HG03045 (cell line): ENCODE data around the gene CAMK1D.

Experiments used
- ATAC-seq: cut with Tn5 transposase; IDR thresholded peaks from one replicate; pipeline ENCODE4 v1.9.1; 2021; ENCODE audit warnings: mild to moderate bottlenecking, moderate library complexity; ENCODE audit not compliant: unreplicated experiment

CAMK1D gene

DNA sequence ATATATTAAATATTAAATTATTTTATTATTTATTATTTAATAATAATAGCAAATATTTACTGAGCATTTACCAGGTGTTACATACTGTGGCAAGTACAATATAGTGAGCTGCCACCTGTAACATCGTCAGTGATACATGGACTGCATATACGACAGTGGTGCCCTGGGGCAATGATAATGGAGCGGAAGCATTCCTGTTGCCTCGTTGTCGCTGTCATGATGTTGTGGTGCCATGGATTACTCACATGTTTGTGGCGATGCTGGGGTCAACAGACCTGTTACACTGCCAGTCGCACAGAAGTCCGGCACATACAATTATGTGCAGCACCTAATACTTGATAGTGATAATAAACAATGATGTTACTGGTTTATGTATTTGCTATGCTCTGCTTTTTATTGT lies 20.6 kb downstream of the CAMK1D start:
- no peak for ATAC-seq

- no peak for ATAC-seq
Measured at GRCh38 chr10:12372846-12373245, 23.5 kb downstream of the CAMK1D start.

DNA sequence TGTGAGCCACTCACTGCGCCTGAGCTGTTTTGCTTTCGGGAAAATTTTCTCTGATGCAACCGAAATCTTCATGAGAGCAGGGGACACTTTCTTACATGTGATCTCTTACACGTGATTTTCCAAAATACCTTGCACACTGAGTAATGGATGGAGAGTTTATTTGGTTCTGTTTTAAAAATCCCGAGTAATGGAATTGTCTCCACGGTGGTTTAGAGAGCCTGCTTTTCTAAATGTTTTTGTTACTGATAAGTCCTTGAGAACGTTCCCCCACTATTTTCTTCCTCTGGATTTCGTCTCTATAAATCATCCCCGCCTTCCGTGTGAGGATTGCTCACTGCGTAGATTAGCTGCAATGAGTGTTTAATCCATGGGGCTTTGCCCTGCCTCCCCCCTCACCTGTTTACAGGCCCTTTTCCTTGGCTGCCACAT lies 25.7 kb downstream of the CAMK1D start:
- no peak for ATAC-seq

DNA sequence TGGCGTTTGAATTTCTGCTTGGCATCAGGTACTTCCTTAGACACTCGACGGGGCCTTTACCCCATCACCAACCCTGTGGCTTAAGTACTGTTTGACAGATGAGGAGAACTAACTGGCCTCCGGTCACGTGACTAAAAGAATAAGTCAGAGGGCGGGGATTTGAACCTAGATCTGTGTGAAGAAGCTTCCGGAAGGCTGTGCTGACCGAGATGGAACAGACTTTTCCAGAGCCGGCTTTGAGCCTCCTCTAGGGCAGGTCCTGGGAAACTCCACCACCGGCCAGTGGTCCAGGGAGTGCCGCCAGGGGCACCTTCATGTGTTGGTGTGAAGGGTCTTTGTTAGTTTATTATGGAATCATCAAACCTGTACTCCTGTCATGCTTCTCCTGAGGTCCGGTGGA lies 26.9 kb downstream of the CAMK1D start:
- ATAC-seq = no peak

GRCh38 chr10:12377658-12378290 lies 28.4 kb downstream of the CAMK1D start:
- ATAC-seq = no peak

DNA sequence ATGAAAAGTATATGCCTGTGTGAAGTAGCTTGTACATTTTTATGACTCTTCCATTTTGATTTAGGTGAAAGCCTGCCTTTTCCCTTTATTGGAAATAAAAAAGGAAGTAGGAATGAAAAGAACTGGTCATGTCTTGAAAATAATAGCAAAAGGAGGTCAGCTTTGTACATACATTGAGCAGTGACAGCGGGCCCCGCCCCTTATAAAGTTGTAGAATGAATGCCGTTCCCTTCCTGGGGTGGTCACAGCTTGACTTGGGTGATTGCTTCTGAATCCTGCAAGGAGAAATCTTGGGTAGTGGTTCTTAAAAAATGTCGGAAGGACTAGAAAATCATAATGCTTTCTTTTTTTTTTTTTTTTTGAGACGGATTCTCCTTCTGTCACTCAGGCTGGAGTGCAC lies 31.7 kb downstream of the CAMK1D start:
- no peak for ATAC-seq

GRCh38 chr10:12381536-12382156 lies 32.3 kb downstream of the CAMK1D start:
- ATAC-seq = no peak

DNA sequence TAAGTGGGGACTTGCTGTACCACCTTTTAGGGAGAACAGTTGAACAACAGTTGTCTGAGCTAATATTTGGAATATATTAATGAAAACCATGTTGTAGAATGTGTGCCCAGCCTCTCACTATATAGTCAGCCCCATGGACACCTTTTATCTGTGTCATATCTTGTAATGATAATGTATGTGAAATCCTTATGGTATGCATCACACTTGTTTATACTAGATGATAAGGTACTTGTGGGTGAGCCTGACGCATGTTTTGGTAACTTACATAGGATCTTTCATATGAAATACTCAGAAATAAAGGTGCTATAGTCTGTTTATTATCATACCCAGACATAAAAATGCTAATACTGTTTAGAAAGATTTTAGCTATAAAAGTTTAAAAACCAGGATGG lies 32.8 kb downstream of the CAMK1D start:
- ATAC-seq = no peak

DNA sequence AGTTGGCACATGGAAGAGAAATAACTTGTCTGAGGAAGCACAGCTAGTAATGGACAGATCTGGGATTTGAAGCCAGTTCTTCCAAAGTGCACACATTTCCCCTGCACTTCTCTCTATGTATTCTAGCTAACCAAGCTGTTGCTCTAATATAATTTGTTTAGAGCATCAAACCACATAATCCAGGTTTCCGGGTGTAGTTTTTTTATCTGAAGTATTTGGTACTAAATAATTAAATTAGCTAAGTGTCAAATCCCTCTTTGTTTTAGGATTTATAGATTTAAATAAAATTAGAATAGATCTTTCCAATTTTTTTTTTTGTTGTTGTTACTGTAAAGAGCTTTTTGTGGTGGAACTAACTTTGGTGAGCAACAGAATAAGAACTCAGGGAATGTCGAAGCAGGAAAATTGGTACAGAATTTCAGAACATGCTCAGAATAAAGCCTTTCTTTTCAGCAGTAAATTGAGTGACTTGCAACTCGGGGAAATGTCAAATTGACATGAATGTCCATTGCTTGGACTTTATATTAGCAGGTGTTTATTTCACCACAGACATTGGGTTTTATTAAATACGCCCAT lies 33.7 kb downstream of the CAMK1D start:
- ATAC-seq = no peak

- no peak for ATAC-seq
Measured at GRCh38 chr10:12384906-12385305, 35.6 kb downstream of the CAMK1D start.

DNA sequence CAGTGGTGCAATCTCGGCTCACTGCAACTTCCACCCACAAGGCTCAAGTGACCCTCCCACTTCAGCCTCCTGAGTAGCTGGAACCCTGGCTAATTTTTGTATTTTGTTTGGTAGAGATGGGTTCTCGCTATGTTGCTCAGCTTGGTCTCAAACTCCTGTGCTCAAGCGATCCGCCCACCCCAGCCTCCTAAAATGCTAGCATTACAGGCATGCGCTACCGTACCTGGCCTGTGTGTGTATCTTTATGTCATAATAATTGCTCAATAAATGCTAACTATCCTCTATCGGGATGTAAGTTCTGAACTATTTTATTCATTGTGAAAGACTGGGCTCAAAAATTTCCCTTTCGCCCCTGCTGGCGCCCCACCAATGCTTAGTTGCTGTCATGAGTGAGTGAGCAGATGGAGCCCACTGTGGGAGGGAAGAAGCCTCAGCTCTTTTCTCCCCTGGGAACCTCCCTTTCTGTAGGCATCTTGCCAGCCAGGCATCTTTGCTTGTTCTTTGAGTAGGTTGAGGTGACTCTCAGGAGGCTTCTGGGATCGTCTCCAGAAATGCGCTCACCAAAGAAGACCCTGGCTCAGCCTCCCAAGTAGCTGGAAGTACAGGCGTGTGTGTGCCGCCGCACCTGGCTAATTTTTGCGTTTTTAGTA lies 38.3 kb downstream of the CAMK1D start:
- ATAC-seq = no peak

- ATAC-seq = no peak
Measured at GRCh38 chr10:12388671-12389070, 39.3 kb downstream of the CAMK1D start.

DNA sequence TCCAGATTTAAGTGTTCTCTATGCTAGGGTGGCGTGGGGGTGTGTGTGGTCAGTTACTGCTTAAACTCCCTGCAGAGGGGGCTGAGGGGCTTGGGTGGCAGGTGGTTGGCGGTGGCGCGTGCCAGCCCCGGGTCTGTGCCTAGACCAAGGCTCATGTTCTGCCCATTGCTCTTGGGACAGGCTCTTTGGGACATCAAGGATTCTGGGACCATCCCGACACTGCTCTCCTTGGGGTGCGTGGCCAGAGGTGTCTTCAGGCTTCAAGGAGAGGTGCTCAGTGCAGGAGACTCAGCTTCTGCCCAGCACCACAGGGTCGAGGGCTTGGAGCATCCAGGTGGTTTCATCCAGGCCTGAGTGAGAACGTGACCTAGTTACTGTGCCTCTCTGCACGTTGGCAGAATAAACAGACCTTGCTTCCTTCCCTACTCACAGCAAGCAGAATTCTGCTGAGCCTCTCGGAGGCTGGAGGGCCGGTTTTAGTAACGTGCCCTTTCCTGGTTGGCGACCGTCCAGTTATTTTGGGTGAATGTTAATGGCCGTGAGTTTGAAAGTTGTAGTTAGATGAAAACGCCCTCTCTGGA lies 39.9 kb downstream of the CAMK1D start:
- ATAC-seq = no peak

- ATAC-seq = no peak
Measured at GRCh38 chr10:12390733-12391132, 41.4 kb downstream of the CAMK1D start.

GRCh38 chr10:12391206-12391605 lies 41.9 kb downstream of the CAMK1D start:
- ATAC-seq = no peak

DNA sequence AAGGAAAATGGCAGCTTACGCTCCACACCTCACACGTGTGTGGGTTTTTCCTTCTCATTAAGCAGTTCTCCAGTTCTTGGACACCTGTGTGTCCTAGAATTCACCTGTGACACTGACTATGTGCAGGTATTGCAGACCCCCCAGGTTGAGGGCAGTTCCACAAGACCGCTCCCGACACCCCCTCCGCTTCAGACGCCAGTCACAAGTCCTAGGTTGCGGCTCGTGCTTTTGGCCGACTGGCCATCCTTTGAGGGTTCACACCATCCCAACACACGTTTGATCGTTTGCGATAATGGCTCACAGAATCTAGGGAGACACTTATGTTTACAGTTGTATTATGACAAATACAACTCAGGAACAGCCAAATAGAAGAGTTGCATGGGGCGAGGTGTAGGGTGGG lies 44.5 kb downstream of the CAMK1D start:
- ATAC-seq = no peak

GRCh38 chr10:12394241-12395033 lies 45.1 kb downstream of the CAMK1D start:
- ATAC-seq = no peak

DNA sequence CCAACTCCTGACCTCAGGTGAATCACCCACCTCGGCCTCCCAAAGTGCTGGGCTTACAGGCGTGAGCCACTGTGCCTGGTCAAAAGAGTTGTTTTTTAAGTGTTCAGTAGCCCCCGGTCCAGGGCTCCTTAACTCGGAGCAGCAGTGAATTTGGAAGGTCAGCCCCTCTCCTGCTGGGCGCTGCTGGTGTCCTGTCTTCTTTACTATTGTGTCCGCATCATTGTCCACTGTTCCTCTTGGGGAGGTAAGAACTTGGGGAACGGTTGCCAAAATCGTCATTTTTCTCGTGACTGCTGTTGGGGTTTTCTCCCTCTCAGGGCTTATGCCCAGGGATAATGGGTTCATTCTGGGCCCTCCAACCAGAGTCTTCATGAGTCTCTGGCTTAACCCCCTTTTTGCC lies 46.7 kb downstream of the CAMK1D start:
- no peak for ATAC-seq

DNA sequence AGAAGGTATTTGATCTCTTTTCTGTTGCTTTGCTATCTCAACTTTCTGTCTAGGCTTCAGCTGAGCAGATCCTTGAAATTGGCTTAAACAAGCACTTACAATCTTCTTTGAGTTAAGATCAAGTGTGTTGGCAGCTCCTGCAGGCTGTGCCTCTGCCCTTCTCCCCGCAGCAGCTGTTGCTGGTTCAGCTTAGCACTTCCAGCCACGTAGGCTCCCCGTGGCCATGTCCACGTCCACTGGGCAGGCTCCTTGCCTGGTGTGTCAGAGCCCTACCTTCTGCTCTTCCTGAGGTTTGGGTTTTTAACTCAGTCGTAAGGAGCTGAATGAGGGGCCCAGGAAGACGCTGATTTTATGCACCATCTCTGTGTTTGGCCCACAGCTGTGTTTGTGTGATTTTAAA lies 47.2 kb downstream of the CAMK1D start:
- no peak for ATAC-seq

DNA sequence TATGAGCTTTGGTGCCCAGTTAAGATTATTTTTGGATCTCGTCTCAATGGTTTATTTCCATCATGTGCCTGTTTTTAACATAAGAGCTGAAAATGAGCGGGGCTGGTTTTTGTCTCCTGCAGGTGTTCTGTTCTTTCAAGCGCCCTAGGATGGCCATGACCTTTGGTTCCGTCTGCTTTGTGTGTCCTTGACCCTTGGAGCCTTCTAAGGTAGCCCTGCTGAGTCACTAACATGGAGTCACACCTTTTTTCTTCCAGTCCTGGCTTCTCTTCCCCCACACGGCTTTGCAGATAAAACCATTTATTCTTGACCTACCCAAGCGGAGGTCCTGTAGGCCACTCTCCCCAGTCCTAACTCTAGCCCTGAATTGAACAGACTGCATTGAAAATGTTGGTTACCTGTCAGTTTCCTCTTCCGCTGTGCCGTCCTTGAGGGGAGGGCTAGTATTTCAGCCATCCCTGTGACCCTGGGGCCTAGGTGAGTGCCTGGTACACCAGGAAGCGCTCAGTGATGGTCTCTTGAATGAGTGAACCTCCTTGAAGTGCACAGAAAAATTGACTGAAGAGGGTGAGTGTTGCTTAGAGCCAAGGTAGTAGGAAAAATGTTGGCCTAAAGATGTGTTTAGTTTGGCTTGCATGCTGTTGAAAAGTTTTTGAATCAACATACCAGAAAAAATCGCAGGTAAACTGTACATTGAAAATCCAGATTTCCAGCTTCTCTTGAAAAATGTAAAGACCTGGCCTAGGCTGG lies 48.0 kb downstream of the CAMK1D start:
- no peak for ATAC-seq
